Liver (tissue), 3 donors: ENCODE measurements around the gene ACTL7B.

ENCODE experiments used
- ATF3 ChIP-seq: IDR thresholded peaks from 2 replicates; pipeline ENCODE4 v1.6.1; 2016; ENCODE audit warnings: antibody characterized with exemption
- CTCF ChIP-seq: fragments of 150-350 bp; IDR thresholded peaks from 2 replicates; pipeline ENCODE4 v1.5.1; 2017; ENCODE audit warnings: improper control_type of control experiment, low read depth, low read length; ENCODE audit not compliant: missing input control
- EGR1 ChIP-seq, 2 donors: IDR thresholded peaks; 2 replicates each; pipeline ENCODE4 v1.6.1; 2016 to 2018; ENCODE audit warnings: antibody characterized with exemption in 2 of 2, low read depth in 2 of 2
- GABPA ChIP-seq, 2 donors: IDR thresholded peaks in 1 of 2; conservative IDR thresholded peaks in 1 of 2; 2 replicates each; pipeline ENCODE4 v1.6.1; 2016; ENCODE audit warnings: antibody characterized with exemption in 2 of 2, mild to moderate bottlenecking in 1 of 2, moderate library complexity in 1 of 2
- HNF4G ChIP-seq: IDR thresholded peaks from 2 replicates; pipeline ENCODE4 v1.6.1; 2016; ENCODE audit warnings: antibody characterized with exemption
- JUND ChIP-seq, 2 donors: IDR thresholded peaks; 2 replicates each; pipeline ENCODE4 v1.6.1; 2016; ENCODE audit warnings: antibody characterized with exemption in 2 of 2
- MAX ChIP-seq: IDR thresholded peaks from 2 replicates; pipeline ENCODE4 v1.6.1; 2016; ENCODE audit warnings: antibody characterized with exemption
- NR2F2 ChIP-seq: IDR thresholded peaks from 2 replicates; pipeline ENCODE4 v1.6.1; 2016; ENCODE audit warnings: antibody characterized with exemption
- RAD21 ChIP-seq, 2 donors: IDR thresholded peaks; 2 replicates each; pipeline ENCODE4 v1.6.1; 2016; ENCODE audit warnings: antibody characterized with exemption in 2 of 2, mild to moderate bottlenecking in 2 of 2
- RXRA ChIP-seq, 2 donors: IDR thresholded peaks; 2 replicates each; pipeline ENCODE4 v1.6.1; 2017 to 2018; ENCODE audit warnings: antibody characterized with exemption in 2 of 2, mild to moderate bottlenecking in 1 of 2
- TAF1 ChIP-seq: conservative IDR thresholded peaks from 2 replicates; pipeline ENCODE4 v1.6.1; 2016; ENCODE audit warnings: antibody characterized with exemption, mild to moderate bottlenecking
- YY1 ChIP-seq: IDR thresholded peaks from 2 replicates; pipeline ENCODE4 v1.6.1; 2016; ENCODE audit warnings: antibody characterized with exemption, mild to moderate bottlenecking
- TF ChIP-seq, protein P1 (sequence below): IDR thresholded peaks from 2 replicates; pipeline ENCODE4 v1.6.1; 2016; ENCODE audit warnings: antibody characterized with exemption, mild to moderate bottlenecking
- TF ChIP-seq, protein P2 (sequence below): IDR thresholded peaks from 2 replicates; pipeline ENCODE4 v1.6.1; 2016; ENCODE audit warnings: antibody characterized with exemption
- donor health status: healthy.
- donor health status: healthy.

- TF ChIP-seq CTCF = no peak
- TF ChIP-seq, protein P1, sequence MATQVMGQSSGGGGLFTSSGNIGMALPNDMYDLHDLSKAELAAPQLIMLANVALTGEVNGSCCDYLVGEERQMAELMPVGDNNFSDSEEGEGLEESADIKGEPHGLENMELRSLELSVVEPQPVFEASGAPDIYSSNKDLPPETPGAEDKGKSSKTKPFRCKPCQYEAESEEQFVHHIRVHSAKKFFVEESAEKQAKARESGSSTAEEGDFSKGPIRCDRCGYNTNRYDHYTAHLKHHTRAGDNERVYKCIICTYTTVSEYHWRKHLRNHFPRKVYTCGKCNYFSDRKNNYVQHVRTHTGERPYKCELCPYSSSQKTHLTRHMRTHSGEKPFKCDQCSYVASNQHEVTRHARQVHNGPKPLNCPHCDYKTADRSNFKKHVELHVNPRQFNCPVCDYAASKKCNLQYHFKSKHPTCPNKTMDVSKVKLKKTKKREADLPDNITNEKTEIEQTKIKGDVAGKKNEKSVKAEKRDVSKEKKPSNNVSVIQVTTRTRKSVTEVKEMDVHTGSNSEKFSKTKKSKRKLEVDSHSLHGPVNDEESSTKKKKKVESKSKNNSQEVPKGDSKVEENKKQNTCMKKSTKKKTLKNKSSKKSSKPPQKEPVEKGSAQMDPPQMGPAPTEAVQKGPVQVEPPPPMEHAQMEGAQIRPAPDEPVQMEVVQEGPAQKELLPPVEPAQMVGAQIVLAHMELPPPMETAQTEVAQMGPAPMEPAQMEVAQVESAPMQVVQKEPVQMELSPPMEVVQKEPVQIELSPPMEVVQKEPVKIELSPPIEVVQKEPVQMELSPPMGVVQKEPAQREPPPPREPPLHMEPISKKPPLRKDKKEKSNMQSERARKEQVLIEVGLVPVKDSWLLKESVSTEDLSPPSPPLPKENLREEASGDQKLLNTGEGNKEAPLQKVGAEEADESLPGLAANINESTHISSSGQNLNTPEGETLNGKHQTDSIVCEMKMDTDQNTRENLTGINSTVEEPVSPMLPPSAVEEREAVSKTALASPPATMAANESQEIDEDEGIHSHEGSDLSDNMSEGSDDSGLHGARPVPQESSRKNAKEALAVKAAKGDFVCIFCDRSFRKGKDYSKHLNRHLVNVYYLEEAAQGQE = no peak
- TF ChIP-seq MAX = no peak
- TF ChIP-seq GABPA (IDR thresholded peaks at IDR 0.05 in 1 of 2, conservative IDR thresholded peaks at IDR 0.05 in 1 of 2) = no peak
- TF ChIP-seq JUND (IDR thresholded peaks at IDR 0.05) = no peak
- no peak for TF ChIP-seq EGR1 (IDR thresholded peaks at IDR 0.05; ENCODE audit: low read depth in 2 of 2)
- TF ChIP-seq HNF4G = no peak
- TF ChIP-seq TAF1 = no peak
- no peak for TF ChIP-seq RAD21 (IDR thresholded peaks at IDR 0.05)
- no peak for TF ChIP-seq RXRA (IDR thresholded peaks at IDR 0.05)
- no peak for TF ChIP-seq NR2F2
- TF ChIP-seq, protein P2, sequence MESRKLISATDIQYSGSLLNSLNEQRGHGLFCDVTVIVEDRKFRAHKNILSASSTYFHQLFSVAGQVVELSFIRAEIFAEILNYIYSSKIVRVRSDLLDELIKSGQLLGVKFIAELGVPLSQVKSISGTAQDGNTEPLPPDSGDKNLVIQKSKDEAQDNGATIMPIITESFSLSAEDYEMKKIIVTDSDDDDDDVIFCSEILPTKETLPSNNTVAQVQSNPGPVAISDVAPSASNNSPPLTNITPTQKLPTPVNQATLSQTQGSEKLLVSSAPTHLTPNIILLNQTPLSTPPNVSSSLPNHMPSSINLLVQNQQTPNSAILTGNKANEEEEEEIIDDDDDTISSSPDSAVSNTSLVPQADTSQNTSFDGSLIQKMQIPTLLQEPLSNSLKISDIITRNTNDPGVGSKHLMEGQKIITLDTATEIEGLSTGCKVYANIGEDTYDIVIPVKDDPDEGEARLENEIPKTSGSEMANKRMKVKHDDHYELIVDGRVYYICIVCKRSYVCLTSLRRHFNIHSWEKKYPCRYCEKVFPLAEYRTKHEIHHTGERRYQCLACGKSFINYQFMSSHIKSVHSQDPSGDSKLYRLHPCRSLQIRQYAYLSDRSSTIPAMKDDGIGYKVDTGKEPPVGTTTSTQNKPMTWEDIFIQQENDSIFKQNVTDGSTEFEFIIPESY = no peak
- TF ChIP-seq ATF3 = no peak
- TF ChIP-seq YY1 = no peak
These were observed 25.0 kb upstream of the ACTL7B start for GRCh38 chr9:108880738-108881316.
